ENCODE results near the gene FBXL13.

GRCh38 chr7:103106005-103106702 is 31.6 kb upstream of the FBXL13 start:
- TF ChIP-seq CTCF (conservative IDR thresholded peaks at IDR 0.05; ENCODE audit: low read length) (no peak), EZH2phosphoT487 (IDR thresholded peaks at IDR 0.05; ENCODE audit: borderline replicate concordance, low read depth, low read length) (no peak)

Data from OCI-LY7 (cell line).